Fibroblast of gingiva (primary cell): ENCODE measurements around the gene PLCL1.

ENCODE experiments used
- DNase-seq: peaks from one replicate; pipeline ENCODE4 v3.0.0-alpha.2; 2011; ENCODE audit warnings: low read depth

The PLCL1 gene

GRCh38 chr2:197927994-197928393, 123.6 kb downstream of the PLCL1 start:
- DNase-seq = no peak

GRCh38 chr2:197929008-197929885, 124.9 kb downstream of the PLCL1 start:
- DNase-seq = no peak

GRCh38 chr2:197929886-197930227, 125.5 kb downstream of the PLCL1 start:
- no peak for DNase-seq

GRCh38 chr2:197930570-197931278, 126.3 kb downstream of the PLCL1 start:
- no peak for DNase-seq

- DNase-seq = peak; percentile 9
These were observed 127.4 kb downstream of the PLCL1 start for GRCh38 chr2:197931661-197932312.

- no peak for DNase-seq
These were observed 128.0 kb downstream of the PLCL1 start for GRCh38 chr2:197932374-197932773.

- DNase-seq = no peak
These were observed 130.0 kb downstream of the PLCL1 start for GRCh38 chr2:197934261-197934933.

- DNase-seq = no peak
These were observed 130.5 kb downstream of the PLCL1 start for GRCh38 chr2:197934934-197935289.

- no peak for DNase-seq
These were observed 133.4 kb downstream of the PLCL1 start for GRCh38 chr2:197937814-197938213.

GRCh38 chr2:197938555-197938954, 134.2 kb downstream of the PLCL1 start:
- DNase-seq = no peak

GRCh38 chr2:197939787-197940186, 135.4 kb downstream of the PLCL1 start:
- DNase-seq = no peak

GRCh38 chr2:197940382-197940781, 136.0 kb downstream of the PLCL1 start:
- no peak for DNase-seq

- DNase-seq = no peak
These were observed 137.3 kb downstream of the PLCL1 start for GRCh38 chr2:197941715-197942114.

GRCh38 chr2:197943731-197944130, 139.3 kb downstream of the PLCL1 start:
- DNase-seq = no peak

GRCh38 chr2:197944416-197945096, 140.2 kb downstream of the PLCL1 start:
- DNase-seq = no peak

GRCh38 chr2:197946562-197946961, 142.2 kb downstream of the PLCL1 start:
- DNase-seq = no peak

- no peak for DNase-seq
These were observed 142.9 kb downstream of the PLCL1 start for GRCh38 chr2:197947219-197947757.

GRCh38 chr2:197949224-197949623, 144.8 kb downstream of the PLCL1 start:
- no peak for DNase-seq

GRCh38 chr2:197950006-197950405, 145.6 kb downstream of the PLCL1 start:
- no peak for DNase-seq

- no peak for DNase-seq
These were observed 146.3 kb downstream of the PLCL1 start for GRCh38 chr2:197950724-197951123.

- DNase-seq = no peak
These were observed 148.3 kb downstream of the PLCL1 start for GRCh38 chr2:197952540-197953202.
